Panc1 (cell line): ENCODE measurements around the gene BACE1. TPM values are rescaled to one million over a fixed set of nuclear protein-coding genes. Genes with fewer than 3 reads are reported as not detected.

Experiments
- ATAC-seq: fragments of 200-7000 bp; cut with Tn5 transposase; 2 replicates; pipeline ENCODE4 v1.9.1; 2020; ENCODE audit warnings: mild to moderate bottlenecking, moderate library complexity
- BruUV-seq: library from RNA; stranded (reverse); fragments of 400-500 nt; replicated peaks from 2 replicates; lab custom pipeline; 2021; lab: Mats Ljungman, UMichigan
- CTCF ChIA-PET: fragments of 300-600 bp; sonication (Branson Sonifier 250); formaldehyde crosslinking; loops from one replicate; lab custom pipeline; 2022; ENCODE audit warnings: antibody characterized with exemption; lab: Charles Lee
- POLR2A ChIA-PET: fragments of 300-600 bp; sonication (Branson Sonifier 250); formaldehyde crosslinking; loops from one replicate; lab custom pipeline; 2022; ENCODE audit warnings: antibody characterized with exemption; lab: Charles Lee
- DNase-seq: peaks from one replicate; pipeline ENCODE4 v3.0.0-alpha.2; 2010; ENCODE audit warnings: low read depth, low spot score
- H3K27ac ChIP-seq: 2 replicates; pipeline ENCODE4 v1.5.1; 2011; ENCODE audit warnings: mild to moderate bottlenecking, low read length, inconsistent platforms
- H3K27me3 ChIP-seq: fragments of 200-500 bp; sonication (Bioruptor generic); 2 replicates; pipeline ENCODE4 v1.6.0; 2014; ENCODE audit warnings: low read length, inconsistent platforms; ENCODE audit not compliant: control insufficient read depth, insufficient read depth
- H3K36me3 ChIP-seq: fragments of 200-500 bp; sonication (Bioruptor generic); 2 replicates; pipeline ENCODE4 v1.5.1; 2014; ENCODE audit warnings: inconsistent platforms, mild to moderate bottlenecking, low read length, moderate library complexity; ENCODE audit not compliant: control insufficient read depth, insufficient read depth
- H3K4me1 ChIP-seq: 2 replicates; pipeline ENCODE4 v1.5.1; 2011; ENCODE audit warnings: inconsistent platforms, mild to moderate bottlenecking, low read length, moderate library complexity; ENCODE audit not compliant: control insufficient read depth, insufficient read depth
- H3K4me3 ChIP-seq, 2 experiments: 2 replicates each; pipeline ENCODE4 v1.5.1; 2011 to 2012; ENCODE audit warnings: low read depth in 2 of 2, low read length in 2 of 2, mild to moderate bottlenecking in 2 of 2, inconsistent platforms in 1 of 2, moderate library complexity in 1 of 2
- H3K9me3 ChIP-seq: fragments of 200-500 bp; sonication (Bioruptor generic); 2 replicates; pipeline ENCODE4 v1.5.1; 2014; ENCODE audit warnings: low read depth, mild to moderate bottlenecking, inconsistent platforms, low read length, moderate library complexity; ENCODE audit not compliant: control insufficient read depth, insufficient read depth
- CTCF ChIP-seq: fragments of 450-650 bp; IDR thresholded peaks from 2 replicates; pipeline ENCODE4 v1.5.1; 2017; ENCODE audit warnings: mild to moderate bottlenecking
- POLR2AphosphoS5 ChIP-seq: IDR thresholded peaks from 2 replicates; pipeline ENCODE4 v1.6.1; 2012; ENCODE audit warnings: mild to moderate bottlenecking, low read depth, low read length, moderate library complexity
- REST ChIP-seq, 2 experiments: IDR thresholded peaks; 2 replicates each; pipeline ENCODE4 v1.6.1; 2011 to 2012; ENCODE audit warnings: low read depth in 2 of 2, control low read depth in 1 of 2, low read length in 1 of 2, mild to moderate bottlenecking in 1 of 2, moderate library complexity in 1 of 2; ENCODE audit not compliant: insufficient read depth in 1 of 2
- SIN3A ChIP-seq: IDR thresholded peaks from 2 replicates; pipeline ENCODE4 v1.6.1; 2012; ENCODE audit warnings: low read depth, mild to moderate bottlenecking, low read length, moderate library complexity, borderline replicate concordance; ENCODE audit not compliant: insufficient read depth
- TCF7L2 ChIP-seq: IDR thresholded peaks from 2 replicates; pipeline ENCODE4 v1.6.1; 2011; ENCODE audit warnings: mild to moderate bottlenecking, low read depth, low read length, inconsistent platforms
- in situ Hi-C: cut with HindIII; loops from 2 replicates; pipeline ENCODE4 v1.10.0; 2016; ENCODE audit warnings: low sequenced_read_pairs, low pct_unique_long_range_greater_than_20kb
- intact Hi-C: fragments of 100-400 bp; cut with micrococcal nuclease; formaldehyde crosslinking; loops from one replicate; pipeline ENCODE4 v1.10.0; 2022; ENCODE audit not compliant: unreplicated experiment
- total RNA-seq: library from RNA; stranded (reverse); gene quantifications from one replicate; pipeline ENCODE4 v1.2.1, GENCODE V29; 2021; ENCODE audit not compliant: unreplicated experiment

Gene BACE1
- total RNA-seq, 1 experiment from 2014 or later: 4.9 TPM

- in situ Hi-C loops: no loop called here
- ChIA-PET POLR2A (no interaction called here), CTCF (interaction anchor here (0.5 kb wide), 1 partner anchor 22 kb away, joined by 3 read pairs; no protein-coding TSS in a partner anchor)
- Histone ChIP-seq H3K4me1 (no peaks in the 10 kb centered on the region), H3K4me3 (no peak overlapping the region), H3K9me3 (no peaks in the 10 kb centered on the region), H3K36me3 (no peaks in the 10 kb centered on the region), H3K27me3 (no peaks in the 10 kb centered on the region), H3K27ac (no peak overlapping the region)
- intact Hi-C loops: no loop called here
- DNase-seq: no peak
- BruUV-seq: no TSS peak
- ATAC-seq: 0 out of 2 replicates have a peak, but pooled peaks have one; percentile 20
- TF ChIP-seq TCF7L2 (no peak), SIN3A (no peak), CTCF (no peak), REST (IDR thresholded peaks at IDR 0.05; ENCODE audit: insufficient read depth in 1 of 2, low read depth in 2 of 2, low read length in 1 of 2) (no peak), POLR2AphosphoS5 (no peak)
These were observed 20.5 kb downstream of the BACE1 start for GRCh38 chr11:117295438-117296137.

- Histone ChIP-seq H3K4me1 (no peaks in the 10 kb centered on the region), H3K27me3 (no peaks in the 10 kb centered on the region), H3K27ac (no peak overlapping the region), H3K9me3 (no peaks in the 10 kb centered on the region), H3K4me3 (no peak overlapping the region), H3K36me3 (peaks cover 2% of the 10 kb centered on the region; the same call in 1 of the 2 replicates)
- in situ Hi-C loops (no loop called here), intact Hi-C loops (no loop called here)
- DNase-seq: no peak
- no TSS peak for BruUV-seq
- ATAC-seq: no peak
- POLR2A ChIA-PET: no interaction called here
- TF ChIP-seq TCF7L2 (no peak), REST (IDR thresholded peaks at IDR 0.05; ENCODE audit: insufficient read depth in 1 of 2, low read depth in 2 of 2, low read length in 1 of 2) (no peak), CTCF (no peak), SIN3A (no peak), POLR2AphosphoS5 (no peak)
- CTCF ChIA-PET: interaction anchor here (0.7 kb wide), 1 partner anchor 76 kb away, joined by 3 read pairs; no protein-coding TSS in a partner anchor
These were observed 23.4 kb downstream of the BACE1 start for GRCh38 chr11:117292616-117293015.
